Measurements from ENCODE around the gene ANKRD11.

- no peak for TF ChIP-seq CEBPB (IDR thresholded peaks at IDR 0.05; ENCODE audit: low read depth)
- TF ChIP-seq EZH2 (IDR thresholded peaks at IDR 0.05), result no peak
- TF ChIP-seq, protein P1, sequence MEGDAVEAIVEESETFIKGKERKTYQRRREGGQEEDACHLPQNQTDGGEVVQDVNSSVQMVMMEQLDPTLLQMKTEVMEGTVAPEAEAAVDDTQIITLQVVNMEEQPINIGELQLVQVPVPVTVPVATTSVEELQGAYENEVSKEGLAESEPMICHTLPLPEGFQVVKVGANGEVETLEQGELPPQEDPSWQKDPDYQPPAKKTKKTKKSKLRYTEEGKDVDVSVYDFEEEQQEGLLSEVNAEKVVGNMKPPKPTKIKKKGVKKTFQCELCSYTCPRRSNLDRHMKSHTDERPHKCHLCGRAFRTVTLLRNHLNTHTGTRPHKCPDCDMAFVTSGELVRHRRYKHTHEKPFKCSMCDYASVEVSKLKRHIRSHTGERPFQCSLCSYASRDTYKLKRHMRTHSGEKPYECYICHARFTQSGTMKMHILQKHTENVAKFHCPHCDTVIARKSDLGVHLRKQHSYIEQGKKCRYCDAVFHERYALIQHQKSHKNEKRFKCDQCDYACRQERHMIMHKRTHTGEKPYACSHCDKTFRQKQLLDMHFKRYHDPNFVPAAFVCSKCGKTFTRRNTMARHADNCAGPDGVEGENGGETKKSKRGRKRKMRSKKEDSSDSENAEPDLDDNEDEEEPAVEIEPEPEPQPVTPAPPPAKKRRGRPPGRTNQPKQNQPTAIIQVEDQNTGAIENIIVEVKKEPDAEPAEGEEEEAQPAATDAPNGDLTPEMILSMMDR (IDR thresholded peaks at IDR 0.05 in 2 of 3, conservative IDR thresholded peaks at IDR 0.05 in 1 of 3; ENCODE audit: borderline replicate concordance in 1 of 3, insufficient read depth in 1 of 3, low read depth in 2 of 3, low read length in 2 of 3), result no peak
- TF ChIP-seq SIN3A (IDR thresholded peaks at IDR 0.05; ENCODE audit: low read depth), result no peak
- TF ChIP-seq REST (IDR thresholded peaks at IDR 0.05; ENCODE audit: low read depth), result no peak
- TF ChIP-seq, protein P2, sequence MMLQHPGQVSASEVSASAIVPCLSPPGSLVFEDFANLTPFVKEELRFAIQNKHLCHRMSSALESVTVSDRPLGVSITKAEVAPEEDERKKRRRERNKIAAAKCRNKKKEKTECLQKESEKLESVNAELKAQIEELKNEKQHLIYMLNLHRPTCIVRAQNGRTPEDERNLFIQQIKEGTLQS (IDR thresholded peaks at IDR 0.05), result no peak
- TF ChIP-seq POLR2A (IDR thresholded peaks at IDR 0.05; ENCODE audit: borderline replicate concordance, extremely low read depth, insufficient read depth, insufficient read length), result no peak
- no peak for TF ChIP-seq POLR2AphosphoS5 (IDR thresholded peaks at IDR 0.05; ENCODE audit: low read depth, low read length)
- no peak for TF ChIP-seq EGR1 (IDR thresholded peaks at IDR 0.05; ENCODE audit: low read depth)
- TF ChIP-seq TCF7L2 (IDR thresholded peaks at IDR 0.05; ENCODE audit: borderline replicate concordance, extremely low read depth, insufficient read depth, insufficient read length), result no peak
- TF ChIP-seq YY1 (IDR thresholded peaks at IDR 0.05; ENCODE audit: extremely low read depth, insufficient replicate concordance, low read depth, low read length), result no peak
- no peak for TF ChIP-seq RAD21 (IDR thresholded peaks at IDR 0.05; ENCODE audit: low read depth)
- TF ChIP-seq ELF1 (IDR thresholded peaks at IDR 0.05; ENCODE audit: borderline replicate concordance, low read depth), result no peak
Measured at GRCh38 chr16:89314854-89315253, 175.5 kb downstream of the ANKRD11 start.

Measured in HCT116 (cell line).